Breast epithelium (tissue), 3 donors: ENCODE measurements around the gene ALB.

Experiments used
- POLR2A ChIP-seq: fragments of 450-650 bp; IDR thresholded peaks from one replicate; pipeline ENCODE4 v1.6.1; 2016; ENCODE audit warnings: antibody characterized with exemption, mild to moderate bottlenecking, moderate library complexity
- POLR2AphosphoS5 ChIP-seq, 3 donors: sonication (generic); formaldehyde crosslinking; IDR thresholded peaks; one replicate each; pipeline ENCODE4 v1.6.1; 2017; ENCODE audit warnings: antibody characterized with exemption in 3 of 3
- TF ChIP-seq, protein P1 (sequence below), 3 donors: fragments of 450-650 bp; IDR thresholded peaks; one replicate each; pipeline ENCODE4 v1.5.1; 2016 to 2017; ENCODE audit warnings: antibody characterized with exemption in 3 of 3, mild to moderate bottlenecking in 3 of 3, moderate library complexity in 3 of 3

GRCh38 chr4:73432169-73433000 is 28.3 kb downstream of the ALB start:
- TF ChIP-seq, protein P1, sequence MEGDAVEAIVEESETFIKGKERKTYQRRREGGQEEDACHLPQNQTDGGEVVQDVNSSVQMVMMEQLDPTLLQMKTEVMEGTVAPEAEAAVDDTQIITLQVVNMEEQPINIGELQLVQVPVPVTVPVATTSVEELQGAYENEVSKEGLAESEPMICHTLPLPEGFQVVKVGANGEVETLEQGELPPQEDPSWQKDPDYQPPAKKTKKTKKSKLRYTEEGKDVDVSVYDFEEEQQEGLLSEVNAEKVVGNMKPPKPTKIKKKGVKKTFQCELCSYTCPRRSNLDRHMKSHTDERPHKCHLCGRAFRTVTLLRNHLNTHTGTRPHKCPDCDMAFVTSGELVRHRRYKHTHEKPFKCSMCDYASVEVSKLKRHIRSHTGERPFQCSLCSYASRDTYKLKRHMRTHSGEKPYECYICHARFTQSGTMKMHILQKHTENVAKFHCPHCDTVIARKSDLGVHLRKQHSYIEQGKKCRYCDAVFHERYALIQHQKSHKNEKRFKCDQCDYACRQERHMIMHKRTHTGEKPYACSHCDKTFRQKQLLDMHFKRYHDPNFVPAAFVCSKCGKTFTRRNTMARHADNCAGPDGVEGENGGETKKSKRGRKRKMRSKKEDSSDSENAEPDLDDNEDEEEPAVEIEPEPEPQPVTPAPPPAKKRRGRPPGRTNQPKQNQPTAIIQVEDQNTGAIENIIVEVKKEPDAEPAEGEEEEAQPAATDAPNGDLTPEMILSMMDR (IDR thresholded peaks at IDR 0.05), result no peak
- TF ChIP-seq POLR2A (no peak), POLR2AphosphoS5 (IDR thresholded peaks at IDR 0.05) (no peak)
